Superior temporal gyrus (tissue), 1 donor: Measurements from ENCODE around the gene OR5D13.

Experiments
- DNase-seq: peaks from one replicate; pipeline ENCODE4 v3.0.0-alpha.2; 2016; ENCODE audit errors: extremely low spot score

The OR5D13 gene

GRCh38 chr11:55773138-55773537, at the start of gene OR5D13:
Gene OR5D13, plus strand, starts transcription at chr11:55773438. Its CDS starts 0 bp downstream, at chr11:55773438.
- no peak for DNase-seq

- DNase-seq, result no peak
These were observed 46.4 kb upstream of the OR5D13 start for GRCh38 chr11:55726715-55727324.

- no peak for DNase-seq
These were observed 40.3 kb upstream of the OR5D13 start for GRCh38 chr11:55732936-55733335.

- no peak for DNase-seq
These were observed 18.4 kb downstream of the OR5D13 start for GRCh38 chr11:55791606-55792005.

GRCh38 chr11:55793321-55793720, 20.1 kb downstream of the OR5D13 start:
- DNase-seq, result no peak

GRCh38 chr11:55795256-55795655, 22.0 kb downstream of the OR5D13 start, which contains the start of gene OR5D14:
Gene OR5D14, plus strand, starts transcription at chr11:55795556. Its CDS starts 0 bp downstream, at chr11:55795556.
- DNase-seq, result no peak

GRCh38 chr11:55806248-55806647, 33.0 kb downstream of the OR5D13 start:
- no peak for DNase-seq

- no peak for DNase-seq
These were observed 37.8 kb downstream of the OR5D13 start, which contains the start of gene OR5L1 for GRCh38 chr11:55811067-55811466. Gene OR5L1, plus strand, starts transcription at chr11:55811367. Its CDS starts 100 bp downstream, at chr11:55811467.

GRCh38 chr11:55819330-55819729, 46.1 kb downstream of the OR5D13 start, which contains the start of gene OR5D18:
Gene OR5D18, plus strand, starts transcription at chr11:55819630. Its CDS starts 0 bp downstream, at chr11:55819630.
- no peak for DNase-seq
